ELF-1 (cell line): ENCODE results near the gene DPYD.
"Not testable (repeated sequence)": the region's sequence is repeated elsewhere in the genome, so short reads cannot be mapped to it uniquely, and the experiment has no call there.

Experiments
- DNase-seq: peaks from one replicate; pipeline ENCODE4 v3.0.0-alpha.2; 2016; ENCODE audit warnings: low read depth, low spot score

The DPYD gene

DNA sequence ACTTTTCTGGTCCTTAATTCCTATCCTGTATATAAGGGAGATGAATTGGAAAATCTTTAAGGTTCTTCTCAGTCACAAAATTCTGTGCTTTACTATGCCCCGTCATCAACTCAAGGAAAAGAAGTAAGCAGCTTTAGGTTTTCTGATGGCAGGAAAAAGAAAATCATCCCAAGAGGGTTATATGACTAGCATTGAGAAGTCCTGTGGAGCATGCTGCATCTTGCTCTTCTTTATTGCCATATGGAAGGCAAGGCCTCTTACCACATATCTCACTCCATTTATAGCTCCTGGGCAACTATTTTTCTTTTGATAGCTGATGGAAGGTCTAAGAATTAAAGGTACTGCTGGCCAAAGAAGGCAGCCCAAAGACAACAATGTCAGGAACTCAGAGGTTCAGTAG is 552.5 kb downstream of the DPYD start:
- no peak for DNase-seq

DNA sequence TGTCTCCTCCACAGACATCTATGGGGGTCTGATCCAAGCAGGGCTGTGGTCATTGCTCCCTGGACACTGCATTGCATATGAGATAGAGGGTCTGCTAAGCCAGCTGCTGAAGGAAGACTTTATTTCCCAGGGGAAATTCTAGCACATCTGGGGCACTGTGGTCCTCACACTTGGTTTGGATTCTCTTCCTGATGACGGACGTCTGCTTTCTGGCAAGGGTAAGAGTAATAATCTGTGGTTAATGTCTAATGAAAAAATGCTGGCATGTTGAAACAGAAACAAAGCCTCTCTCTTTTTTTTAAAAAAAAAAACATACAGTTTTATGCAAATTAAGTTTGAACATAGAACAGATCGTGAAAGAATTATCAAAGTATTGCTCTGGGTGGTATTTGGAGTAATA is 553.9 kb downstream of the DPYD start:
- no peak for DNase-seq

GRCh38 chr1:97365026-97365425 is 555.8 kb downstream of the DPYD start:
- no peak for DNase-seq

GRCh38 chr1:97364086-97364485 is 556.7 kb downstream of the DPYD start:
- DNase-seq: no peak

DNA sequence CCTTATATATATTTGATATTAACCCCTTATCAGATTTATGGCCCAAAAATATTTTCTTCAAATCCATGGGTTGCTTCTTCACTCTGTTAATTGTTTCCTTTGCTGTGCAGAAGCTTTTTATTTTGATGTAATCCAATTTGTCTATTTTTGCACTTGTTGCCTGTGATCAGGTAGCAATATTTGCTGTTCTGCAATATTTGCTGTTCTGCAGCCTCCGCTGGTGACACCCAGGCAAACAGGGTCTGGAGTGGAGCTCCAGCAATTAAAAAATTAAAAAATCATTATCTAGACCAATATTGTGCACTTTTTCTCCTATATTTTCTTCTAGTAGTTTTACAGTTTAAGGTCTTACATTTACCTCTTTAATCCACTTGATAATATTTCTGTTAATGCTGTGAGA is 564.5 kb downstream of the DPYD start:
- no peak for DNase-seq

DNA sequence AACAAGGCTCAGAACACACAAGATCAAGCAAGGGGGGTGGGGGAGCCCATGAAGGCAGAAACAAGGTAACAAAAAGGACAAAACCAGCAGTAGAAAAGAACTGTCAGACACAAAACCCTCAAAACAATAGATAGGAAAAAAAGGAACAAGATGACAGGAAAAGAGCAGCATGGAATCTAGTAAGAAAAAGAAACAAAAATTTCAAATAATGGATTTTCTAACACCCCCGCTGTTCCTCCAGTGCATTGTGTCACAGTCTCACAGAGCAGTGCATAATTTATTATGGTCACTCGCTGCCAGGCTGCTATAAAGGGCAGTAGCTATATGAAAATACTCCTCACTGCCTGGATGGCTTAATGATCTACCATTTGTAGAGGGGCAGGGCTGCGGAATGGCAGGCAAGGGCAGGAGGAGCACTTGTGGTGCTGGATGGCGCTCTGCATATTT is 567.9 kb downstream of the DPYD start:
- no peak for DNase-seq

GRCh38 chr1:97351846-97352245 is 569.0 kb downstream of the DPYD start:
- DNase-seq: no peak

DNA sequence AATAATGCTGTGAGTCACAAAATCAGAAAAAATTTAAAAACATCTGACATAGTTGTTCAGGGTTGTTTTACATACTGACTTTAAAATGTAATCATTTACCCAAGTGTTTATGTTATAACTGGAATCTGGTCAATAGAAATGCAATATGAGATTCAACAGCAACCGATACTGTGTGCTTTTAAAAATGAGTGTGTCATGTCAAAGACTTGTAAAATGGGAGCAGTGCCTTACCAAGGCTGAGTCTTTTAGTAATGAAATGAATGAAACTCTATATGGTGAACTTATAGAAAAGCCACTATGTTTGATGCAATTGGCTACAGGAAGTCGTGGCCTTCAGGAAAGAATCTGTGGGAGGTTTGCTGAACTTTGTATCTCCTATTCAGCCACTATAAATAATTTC is 570.2 kb downstream of the DPYD start:
- no peak for DNase-seq

GRCh38 chr1:97350241-97350640 is 570.6 kb downstream of the DPYD start:
- no peak for DNase-seq

DNA sequence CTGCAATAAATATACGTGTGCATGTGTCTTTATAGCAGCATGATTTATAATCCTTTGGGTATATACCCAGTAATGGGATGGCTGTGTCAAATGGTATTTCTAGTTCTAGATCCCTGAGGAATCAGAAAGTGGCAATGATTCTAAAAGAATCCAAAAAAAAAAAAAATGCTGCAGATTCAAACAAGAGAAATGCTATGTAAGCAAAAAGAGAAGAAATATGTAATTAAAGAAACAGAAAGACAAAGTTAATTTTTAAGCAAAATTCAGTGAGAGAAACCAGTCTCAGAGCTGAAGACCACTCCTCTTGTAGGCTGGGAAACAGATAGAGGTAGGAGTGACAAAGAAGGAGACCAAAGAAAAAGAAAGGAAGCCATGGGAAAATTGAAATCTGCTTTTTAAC is 571.0 kb downstream of the DPYD start:
- not testable (repeated sequence) for DNase-seq

GRCh38 chr1:97348599-97349265 is 572.1 kb downstream of the DPYD start:
- no peak for DNase-seq

DNA sequence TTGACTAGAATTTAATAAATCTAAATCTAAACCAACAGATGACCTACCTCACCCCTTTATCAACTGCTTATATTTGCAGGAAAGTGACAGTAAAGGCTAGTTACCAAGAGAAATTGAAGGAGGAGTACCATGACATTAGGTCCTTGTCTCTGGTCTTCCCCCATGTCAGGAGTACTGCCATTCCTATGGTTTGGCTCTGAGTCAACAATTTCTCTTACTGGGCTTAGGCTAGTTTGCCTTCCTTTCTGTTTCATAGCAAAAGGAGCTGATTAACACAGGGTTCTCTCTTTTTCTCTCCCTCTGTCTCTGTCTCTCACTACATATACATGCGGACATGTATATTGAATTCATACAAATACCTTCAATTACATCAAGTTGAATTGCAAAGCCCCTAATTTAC is 579.9 kb downstream of the DPYD start:
- no peak for DNase-seq

DNA sequence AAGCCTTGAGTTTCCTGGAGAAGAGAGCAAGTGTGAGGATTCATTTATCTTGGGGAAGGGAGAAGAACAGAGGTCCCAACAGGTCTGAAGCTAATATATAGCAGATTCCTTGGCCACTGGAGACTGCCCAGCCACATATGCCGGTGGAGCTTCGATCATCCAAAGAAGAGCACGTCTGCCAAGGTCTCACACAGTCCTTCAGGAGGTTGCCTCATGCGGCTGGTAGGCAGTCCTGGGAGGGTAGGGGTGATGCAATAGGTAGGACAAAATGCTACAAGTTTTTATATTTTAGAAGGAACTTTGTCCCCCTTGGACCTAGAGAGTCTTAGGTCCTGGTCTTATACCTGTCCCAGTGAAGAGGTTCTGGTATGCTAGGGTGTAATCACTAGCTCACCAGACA is 582.5 kb downstream of the DPYD start:
- DNase-seq: no peak

- DNase-seq: no peak
Measured at GRCh38 chr1:97337250-97338030, 583.4 kb downstream of the DPYD start.

DNA sequence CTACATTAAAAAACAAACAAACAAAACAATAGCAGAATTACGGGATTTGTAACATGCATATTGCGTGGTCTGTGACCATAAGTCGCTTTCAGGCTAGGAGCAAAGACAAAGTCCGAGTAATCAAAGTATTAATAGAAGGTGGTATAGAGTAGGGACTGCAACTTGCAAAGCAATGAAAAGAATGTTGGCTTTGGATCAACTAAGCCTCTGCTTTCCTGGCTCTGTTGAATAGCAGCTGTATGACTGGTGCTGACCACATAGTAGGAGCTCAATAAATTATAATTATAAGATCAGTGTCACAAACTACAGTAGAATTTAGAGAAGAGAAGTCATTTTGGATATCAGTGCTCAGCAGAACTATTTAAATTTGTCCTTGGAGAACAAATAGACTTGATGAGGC is 586.4 kb downstream of the DPYD start:
- no peak for DNase-seq

DNA sequence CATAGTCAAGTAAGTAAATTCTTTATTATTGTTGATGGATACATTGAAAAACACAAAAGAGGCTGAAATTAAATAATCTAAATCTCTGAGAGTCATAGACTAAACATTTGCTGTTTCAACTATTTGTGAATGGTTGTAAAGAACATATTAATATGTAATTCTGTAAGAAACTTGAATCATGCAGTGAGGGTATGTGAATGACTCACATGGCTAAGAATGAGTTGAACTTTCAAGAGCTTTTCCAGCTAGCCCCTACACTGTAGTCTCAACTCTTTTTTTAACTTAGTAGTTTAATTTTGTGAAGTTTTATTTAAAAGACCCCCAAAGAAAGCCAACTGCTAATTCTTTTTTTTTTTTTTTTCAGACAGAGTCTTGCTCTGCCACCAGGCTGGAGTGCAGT is 588.1 kb downstream of the DPYD start:
- no peak for DNase-seq

- no peak for DNase-seq
Measured at GRCh38 chr1:97331165-97331564, 589.7 kb downstream of the DPYD start.

DNA sequence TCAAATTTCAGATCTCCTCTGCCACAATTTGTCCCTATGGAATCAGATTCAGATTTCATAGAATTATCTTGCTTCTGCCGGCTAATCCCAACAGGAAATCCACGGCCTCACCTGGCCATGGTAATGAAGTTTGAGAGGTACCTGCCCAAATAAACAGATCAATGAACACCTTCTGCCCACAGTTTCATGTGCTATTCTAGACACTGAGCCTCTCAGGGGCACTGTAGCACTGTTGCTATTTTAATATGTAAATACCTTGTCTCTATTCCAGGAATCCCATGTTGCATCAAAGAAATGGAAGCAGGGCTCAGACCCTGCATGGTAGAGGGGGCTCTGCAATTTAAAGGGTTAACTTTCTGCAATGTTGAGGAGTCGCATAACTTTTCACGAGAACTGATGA is 606.1 kb downstream of the DPYD start:
- DNase-seq: no peak

DNA sequence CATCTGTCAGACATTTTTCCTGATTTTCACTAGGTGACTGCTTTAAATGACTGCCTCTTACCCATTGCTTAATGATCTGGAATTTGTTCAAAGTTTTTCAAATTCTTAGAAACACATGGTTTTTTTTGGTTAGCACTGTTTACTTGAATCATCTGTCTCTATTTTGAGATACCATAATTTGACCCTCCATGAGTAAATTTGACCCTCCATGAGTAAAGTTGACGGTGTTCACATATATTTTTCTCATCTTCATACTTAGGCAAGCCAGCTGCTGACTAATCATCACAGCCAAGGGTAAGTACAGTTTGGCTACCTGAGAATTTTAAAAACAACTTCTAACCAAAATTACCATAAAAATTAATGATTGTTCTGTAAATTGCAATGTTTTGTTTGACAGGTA is 612.7 kb downstream of the DPYD start:
- no peak for DNase-seq

DNA sequence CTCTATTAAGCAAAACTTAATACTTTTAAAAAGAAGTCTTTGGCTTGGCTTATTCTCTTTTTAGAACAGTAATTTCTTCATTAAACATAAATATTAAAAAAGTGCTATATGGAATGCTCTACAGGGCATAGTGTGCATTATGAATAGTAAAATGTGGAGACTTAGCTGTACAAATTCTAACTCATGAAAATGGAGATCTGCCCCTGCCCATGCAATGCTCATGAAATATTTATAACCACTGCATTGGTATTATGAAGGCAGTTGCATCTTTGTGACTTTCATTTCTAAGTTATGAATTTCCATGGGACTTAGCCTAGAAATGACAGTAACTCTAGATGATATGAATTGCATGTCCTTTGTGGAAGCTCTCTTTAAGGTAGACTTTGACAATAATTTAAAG is 613.3 kb downstream of the DPYD start:
- no peak for DNase-seq

GRCh38 chr1:97307151-97307550 is 613.7 kb downstream of the DPYD start:
- no peak for DNase-seq

DNA sequence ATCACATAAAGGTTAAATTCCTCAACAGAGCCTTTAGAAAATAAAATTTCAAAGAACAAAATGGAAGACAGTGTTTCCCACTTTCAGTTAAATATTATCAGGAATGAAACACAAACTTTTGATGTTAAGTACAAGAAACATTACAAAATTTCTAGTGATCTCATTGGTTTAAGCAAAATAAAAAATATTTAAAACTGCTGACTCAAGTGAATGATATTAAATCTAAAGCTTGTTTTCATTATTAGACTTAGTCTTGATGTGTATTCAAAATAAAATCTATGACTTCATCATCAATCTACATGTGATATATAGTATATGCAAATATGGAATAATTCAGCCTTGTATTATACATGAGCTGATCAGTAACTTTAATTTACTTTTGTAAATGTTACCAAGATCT is 614.3 kb downstream of the DPYD start:
- no peak for DNase-seq

DNA sequence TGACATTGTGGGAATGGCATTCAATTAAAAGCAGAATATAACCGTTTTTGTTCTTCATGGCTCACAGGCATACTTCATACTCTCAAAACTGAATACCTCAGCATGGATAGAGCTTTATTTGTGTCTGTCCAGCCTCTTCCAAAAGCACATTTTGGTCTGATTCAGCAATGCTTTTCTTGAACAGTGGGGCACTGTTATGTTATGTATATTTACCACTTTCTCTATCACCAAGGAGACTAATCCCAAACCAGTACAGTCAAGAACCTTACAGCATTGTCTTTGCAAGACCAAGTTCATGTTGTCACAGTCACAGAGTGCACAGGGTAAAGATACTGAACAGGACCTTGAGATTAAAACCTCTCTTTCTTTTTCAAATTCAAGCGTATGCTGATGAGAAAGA is 616.5 kb downstream of the DPYD start:
- no peak for DNase-seq
